ENCODE measurements around the gene TULP1. TPM values are rescaled to one million over a fixed set of nuclear protein-coding genes. Genes with fewer than 3 reads are reported as not detected.

TULP1 gene
- total and polyA plus RNA-seq, 2 donors from 2014 or later: not detected

DNA sequence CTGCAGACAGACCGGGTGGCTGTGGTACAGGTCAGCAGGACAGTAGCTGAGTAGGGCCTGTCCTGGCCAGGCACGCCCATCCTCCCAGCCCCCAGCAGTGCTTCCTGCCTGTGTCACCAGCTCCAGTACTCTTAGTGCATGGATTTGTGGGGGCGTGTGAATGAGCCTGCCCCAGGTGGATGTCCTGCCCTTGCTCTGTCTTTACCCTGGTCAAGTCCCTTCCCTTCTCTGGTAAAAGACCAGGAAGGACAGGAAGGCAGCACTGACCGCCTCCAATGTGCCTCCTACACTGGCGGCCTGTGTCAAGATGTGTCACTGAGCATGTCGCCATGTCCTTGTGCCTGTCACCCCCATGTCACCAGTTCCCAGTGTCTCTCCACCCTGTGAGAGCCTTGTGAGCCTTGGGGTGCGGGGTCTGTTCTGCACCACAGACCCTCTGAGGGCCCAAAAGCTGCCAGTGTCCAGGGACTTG lies 27.7 kb downstream of the TULP1 start:
- no peak overlapping the region for H3K4me3 ChIP-seq (ENCODE audit: low read length in 3 of 3)
- TF ChIP-seq, protein P1, sequence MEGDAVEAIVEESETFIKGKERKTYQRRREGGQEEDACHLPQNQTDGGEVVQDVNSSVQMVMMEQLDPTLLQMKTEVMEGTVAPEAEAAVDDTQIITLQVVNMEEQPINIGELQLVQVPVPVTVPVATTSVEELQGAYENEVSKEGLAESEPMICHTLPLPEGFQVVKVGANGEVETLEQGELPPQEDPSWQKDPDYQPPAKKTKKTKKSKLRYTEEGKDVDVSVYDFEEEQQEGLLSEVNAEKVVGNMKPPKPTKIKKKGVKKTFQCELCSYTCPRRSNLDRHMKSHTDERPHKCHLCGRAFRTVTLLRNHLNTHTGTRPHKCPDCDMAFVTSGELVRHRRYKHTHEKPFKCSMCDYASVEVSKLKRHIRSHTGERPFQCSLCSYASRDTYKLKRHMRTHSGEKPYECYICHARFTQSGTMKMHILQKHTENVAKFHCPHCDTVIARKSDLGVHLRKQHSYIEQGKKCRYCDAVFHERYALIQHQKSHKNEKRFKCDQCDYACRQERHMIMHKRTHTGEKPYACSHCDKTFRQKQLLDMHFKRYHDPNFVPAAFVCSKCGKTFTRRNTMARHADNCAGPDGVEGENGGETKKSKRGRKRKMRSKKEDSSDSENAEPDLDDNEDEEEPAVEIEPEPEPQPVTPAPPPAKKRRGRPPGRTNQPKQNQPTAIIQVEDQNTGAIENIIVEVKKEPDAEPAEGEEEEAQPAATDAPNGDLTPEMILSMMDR (IDR thresholded peaks at IDR 0.05; ENCODE audit: borderline replicate concordance, extremely low read depth, insufficient read depth): no peak
- H3K9ac ChIP-seq (ENCODE audit: low read length in 3 of 3): peak overlapping the region in 1 of 3 donors; percentile 53
- DNase-seq: peak in 2 of 5 donors; percentile 59 to 66
- H3K4me1 ChIP-seq (ENCODE audit: control insufficient read depth in 2 of 3, insufficient read depth in 2 of 3, low read depth in 1 of 3, low read length in 3 of 3): peaks cover 0 to 21% (median 19%) of the 10 kb centered on the region in 3 donors
- FAIRE-seq: no peak
- H3K36me3 ChIP-seq (ENCODE audit: control insufficient read depth in 2 of 3, insufficient read depth in 3 of 3, low read length in 3 of 3): no peaks in the 10 kb centered on the region
- no peaks in the 10 kb centered on the region for H3K27me3 ChIP-seq (ENCODE audit: control insufficient read depth, insufficient read depth, low read length)
- intact Hi-C loops (cut with DNase I): no loop called here
- peak overlapping the region; percentile 68 to 91 for H3K27ac ChIP-seq (ENCODE audit: low read depth in 2 of 2, low read length in 2 of 2)
- H3K9me3 ChIP-seq (ENCODE audit: control insufficient read depth in 2 of 3, insufficient read depth in 1 of 3, low read length in 3 of 3): no peaks in the 10 kb centered on the region

DNA sequence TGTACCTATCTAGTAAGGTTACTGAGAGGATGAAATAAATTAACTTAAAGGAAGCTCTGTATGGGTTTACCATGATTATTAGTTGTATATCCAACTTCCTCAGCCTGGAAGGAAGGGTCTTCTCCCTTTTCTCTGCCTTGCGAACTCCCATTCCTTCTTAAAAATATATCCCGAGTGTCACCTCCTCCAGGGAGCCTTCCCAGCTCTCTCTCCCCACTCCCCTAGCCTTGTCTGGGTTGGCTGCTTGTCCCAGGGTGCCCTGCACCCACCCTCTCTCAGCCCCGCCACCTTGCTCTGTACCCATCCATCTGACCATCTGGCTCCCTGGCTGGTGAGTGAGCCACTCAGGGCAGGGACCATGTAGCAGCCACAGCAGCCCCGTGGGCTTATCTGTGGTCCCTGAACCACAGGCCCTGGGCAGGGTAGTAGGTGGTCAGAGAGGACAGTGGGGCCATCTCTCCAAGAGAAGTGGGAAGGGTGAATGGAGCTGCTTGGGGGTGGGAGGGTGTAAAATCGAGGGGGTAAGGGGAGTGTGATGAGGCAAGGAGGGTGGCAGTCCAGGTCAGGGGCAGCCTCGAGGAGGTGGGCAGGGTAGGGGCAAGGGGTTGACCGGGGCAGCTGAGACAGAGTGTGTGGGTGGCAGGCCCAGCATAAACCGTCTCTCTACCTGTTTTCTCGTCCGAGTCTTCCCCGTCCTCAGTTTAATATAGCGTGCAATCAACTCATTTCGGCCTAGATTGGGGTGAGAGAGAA lies 28.6 kb downstream of the TULP1 start:
- Histone ChIP-seq H3K27ac (ENCODE audit: low read depth in 2 of 2, low read length in 2 of 2) (no peak overlapping the region), H3K36me3 (ENCODE audit: control insufficient read depth in 2 of 3, insufficient read depth in 3 of 3, low read length in 3 of 3) (no peaks in the 10 kb centered on the region), H3K27me3 (ENCODE audit: control insufficient read depth, insufficient read depth, low read length) (no peaks in the 10 kb centered on the region), H3K9me3 (ENCODE audit: control insufficient read depth in 2 of 3, insufficient read depth in 1 of 3, low read length in 3 of 3) (no peaks in the 10 kb centered on the region), H3K4me1 (ENCODE audit: control insufficient read depth in 2 of 3, insufficient read depth in 2 of 3, low read depth in 1 of 3, low read length in 3 of 3) (peaks cover 0 to 21% (median 19%) of the 10 kb centered on the region in 3 donors), H3K4me3 (ENCODE audit: low read length in 3 of 3) (no peak overlapping the region), H3K9ac (ENCODE audit: low read length in 3 of 3) (no peak overlapping the region)
- DNase-seq (peak in 1 of 5 donors; percentile 59), FAIRE-seq (no peak)
- intact Hi-C loops (cut with DNase I): no loop called here
- TF ChIP-seq, protein P1 (IDR thresholded peaks at IDR 0.05; ENCODE audit: borderline replicate concordance, extremely low read depth, insufficient read depth): no peak

DNA sequence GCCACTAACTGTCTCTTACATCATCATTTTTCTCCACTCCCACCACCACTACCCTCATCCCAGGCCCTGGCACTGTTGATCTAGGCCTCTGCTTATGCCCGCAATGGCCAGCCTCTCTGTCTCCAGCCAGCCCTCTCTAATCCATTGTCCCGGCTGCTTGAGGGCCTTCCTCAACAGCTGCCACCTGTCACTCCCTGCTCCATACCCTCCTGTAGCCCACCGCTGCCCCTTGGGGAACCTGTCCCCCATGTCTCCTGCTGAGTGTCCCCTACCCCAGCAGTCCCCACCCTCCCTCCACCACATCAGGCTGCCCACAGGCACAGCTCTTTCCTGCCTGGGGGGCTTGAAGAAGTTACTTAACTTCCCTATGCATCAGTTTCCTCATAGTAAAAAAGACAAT lies 29.2 kb downstream of the TULP1 start:
- peaks cover 0 to 2% (median 0%) of the 10 kb centered on the region in 3 donors for H3K36me3 ChIP-seq (ENCODE audit: control insufficient read depth in 2 of 3, insufficient read depth in 3 of 3, low read length in 3 of 3)
- no peaks in the 10 kb centered on the region for H3K27me3 ChIP-seq (ENCODE audit: control insufficient read depth, insufficient read depth, low read length)
- TF ChIP-seq, protein P1 (IDR thresholded peaks at IDR 0.05; ENCODE audit: borderline replicate concordance, extremely low read depth, insufficient read depth): no peak
- FAIRE-seq (no peak), DNase-seq (peak in 1 of 5 donors; percentile 54)
- H3K9ac ChIP-seq (ENCODE audit: low read length in 3 of 3): no peak overlapping the region
- no peak overlapping the region for H3K27ac ChIP-seq (ENCODE audit: low read depth in 2 of 2, low read length in 2 of 2)
- H3K4me3 ChIP-seq (ENCODE audit: low read length in 3 of 3): no peak overlapping the region
- intact Hi-C loops (cut with DNase I): no loop called here
- no peaks in the 10 kb centered on the region for H3K9me3 ChIP-seq (ENCODE audit: control insufficient read depth in 2 of 3, insufficient read depth in 1 of 3, low read length in 3 of 3)
- H3K4me1 ChIP-seq (ENCODE audit: control insufficient read depth in 2 of 3, insufficient read depth in 2 of 3, low read depth in 1 of 3, low read length in 3 of 3): peaks cover 0 to 21% (median 19%) of the 10 kb centered on the region in 3 donors
